ENCODE results near the gene MAMDC4. TPM values are rescaled to one million over a fixed set of nuclear protein-coding genes. Genes with fewer than 3 reads are reported as not detected.

Gene MAMDC4
- total and polyA plus RNA-seq, 2 of the 13 experiments (the other 11 are each of a cell fraction or from before 2014, with no cell fraction given) = 6.0 to 6.8 TPM

Small RNA genes within 50 kb of the gene (microRNA-seq; reads per million reads assigned to microRNA genes)
- gene MIR4292 = not detected
- gene MIR4479 = 1.5 reads per million

Small RNA genes within 50 kb of the gene (small RNA-seq; reads per million reads assigned to genes)
- gene MIR4292 (ENCODE audit: insufficient read depth in 2 of 3, insufficient read length in 3 of 3, low read depth in 2 of 3, low replicate concordance in 1 of 3) = 0 reads per million in 3 experiments
- 0 reads per million in 3 experiments for gene MIR4479 (ENCODE audit: insufficient read depth in 2 of 3, insufficient read length in 3 of 3, low read depth in 2 of 3, low replicate concordance in 1 of 3)

Other genes starting within 250 kb of the MAMDC4 start
- gene EGFL7, start 189.4 kb upstream of the MAMDC4 start, total RNA-seq (2016; rRNA removed; fragmentation: Illumina TruSeq; extraction: Trizol) = 0.20 TPM in 1 of 2 replicates, not detected in the other
- 5.1 and 10.3 TPM in 2 replicates for gene EGFL7, start 189.4 kb upstream of the MAMDC4 start, polyA plus RNA-seq (2011; rRNA removed)
- gene AGPAT2, start 164.9 kb upstream of the MAMDC4 start, total RNA-seq (2016; rRNA removed; fragmentation: Illumina TruSeq; extraction: Trizol) = 2.5 and 3.9 TPM in 2 replicates
- gene AGPAT2, start 164.9 kb upstream of the MAMDC4 start, polyA plus RNA-seq (2011; rRNA removed) = 25.8 and 33.0 TPM in 2 replicates
- gene DIPK1B, start 139.8 kb upstream of the MAMDC4 start, total RNA-seq (2016; rRNA removed; fragmentation: Illumina TruSeq; extraction: Trizol) = 0.18 and 0.28 TPM in 2 replicates
- 3.9 and 7.2 TPM in 2 replicates for gene DIPK1B, start 139.8 kb upstream of the MAMDC4 start, polyA plus RNA-seq (2011; rRNA removed)
- gene LCN10, start 109.4 kb upstream of the MAMDC4 start, total RNA-seq (2016; rRNA removed; fragmentation: Illumina TruSeq; extraction: Trizol) = 0.14 and 0.53 TPM in 2 replicates
- 0.61 and 0.84 TPM in 2 replicates for gene LCN10, start 109.4 kb upstream of the MAMDC4 start, polyA plus RNA-seq (2011; rRNA removed)
- gene LCN6, start 103.8 kb upstream of the MAMDC4 start, total RNA-seq (2016; rRNA removed; fragmentation: Illumina TruSeq; extraction: Trizol) = not detected in 2 replicates
- not detected in 2 replicates for gene LCN6, start 103.8 kb upstream of the MAMDC4 start, polyA plus RNA-seq (2011; rRNA removed)
- gene LCN8, start 94.1 kb upstream of the MAMDC4 start, total RNA-seq (2016; rRNA removed; fragmentation: Illumina TruSeq; extraction: Trizol) = not detected in 2 replicates
- gene LCN8, start 94.1 kb upstream of the MAMDC4 start, polyA plus RNA-seq (2011; rRNA removed) = 0.15 TPM in 1 of 2 replicates, not detected in the other
- gene LCN15, start 87.8 kb upstream of the MAMDC4 start, total RNA-seq (2016; rRNA removed; fragmentation: Illumina TruSeq; extraction: Trizol) = 0.29 and 1.3 TPM in 2 replicates
- gene LCN15, start 87.8 kb upstream of the MAMDC4 start, polyA plus RNA-seq (2011; rRNA removed) = 32.9 and 53.7 TPM in 2 replicates
- gene TMEM141, start 61.0 kb upstream of the MAMDC4 start, total RNA-seq (2016; rRNA removed; fragmentation: Illumina TruSeq; extraction: Trizol) = 81.0 and 84.7 TPM in 2 replicates
- 199 and 202 TPM in 2 replicates for gene TMEM141, start 61.0 kb upstream of the MAMDC4 start, polyA plus RNA-seq (2011; rRNA removed)
- gene CCDC183, start 56.0 kb upstream of the MAMDC4 start, total RNA-seq (2016; rRNA removed; fragmentation: Illumina TruSeq; extraction: Trizol) = 3.0 and 5.0 TPM in 2 replicates
- gene CCDC183, start 56.0 kb upstream of the MAMDC4 start, polyA plus RNA-seq (2011; rRNA removed) = 66.4 and 91.2 TPM in 2 replicates
- 66.4 and 81.5 TPM in 2 replicates for gene RABL6, start 44.4 kb upstream of the MAMDC4 start, total RNA-seq (2016; rRNA removed; fragmentation: Illumina TruSeq; extraction: Trizol)
- 125 and 139 TPM in 2 replicates for gene RABL6, start 44.4 kb upstream of the MAMDC4 start, polyA plus RNA-seq (2011; rRNA removed)
- 0.48 and 1.1 TPM in 2 replicates for gene AJM1, start 9.9 kb upstream of the MAMDC4 start, total RNA-seq (2016; rRNA removed; fragmentation: Illumina TruSeq; extraction: Trizol)
- gene AJM1, start 9.9 kb upstream of the MAMDC4 start, polyA plus RNA-seq (2011; rRNA removed) = 1.2 and 1.4 TPM in 2 replicates
- 155 and 192 TPM in 2 replicates for gene PHPT1, start 2.9 kb upstream of the MAMDC4 start, total RNA-seq (2016; rRNA removed; fragmentation: Illumina TruSeq; extraction: Trizol)
- gene PHPT1, start 2.9 kb upstream of the MAMDC4 start, polyA plus RNA-seq (2011; rRNA removed) = 184 and 189 TPM in 2 replicates
- gene EDF1, start 14.0 kb downstream of the MAMDC4 start, total RNA-seq (2016; rRNA removed; fragmentation: Illumina TruSeq; extraction: Trizol) = 379 and 474 TPM in 2 replicates
- gene EDF1, start 14.0 kb downstream of the MAMDC4 start, polyA plus RNA-seq (2011; rRNA removed) = 235 and 269 TPM in 2 replicates
- gene TRAF2, start 34.2 kb downstream of the MAMDC4 start, total RNA-seq (2016; rRNA removed; fragmentation: Illumina TruSeq; extraction: Trizol) = 13.4 and 13.6 TPM in 2 replicates
- gene TRAF2, start 34.2 kb downstream of the MAMDC4 start, polyA plus RNA-seq (2011; rRNA removed) = 12.4 and 15.5 TPM in 2 replicates
- gene FBXW5, start 92.4 kb downstream of the MAMDC4 start, total RNA-seq (2016; rRNA removed; fragmentation: Illumina TruSeq; extraction: Trizol) = 47.4 and 60.4 TPM in 2 replicates
- 52.0 and 76.2 TPM in 2 replicates for gene FBXW5, start 92.4 kb downstream of the MAMDC4 start, polyA plus RNA-seq (2011; rRNA removed)
- 2.0 and 4.9 TPM in 2 replicates for gene C8G, start 92.9 kb downstream of the MAMDC4 start, total RNA-seq (2016; rRNA removed; fragmentation: Illumina TruSeq; extraction: Trizol)
- gene C8G, start 92.9 kb downstream of the MAMDC4 start, polyA plus RNA-seq (2011; rRNA removed) = 12.8 and 18.3 TPM in 2 replicates
- 1.2 and 3.4 TPM in 2 replicates for gene LCN12, start 99.9 kb downstream of the MAMDC4 start, total RNA-seq (2016; rRNA removed; fragmentation: Illumina TruSeq; extraction: Trizol)
- gene LCN12, start 99.9 kb downstream of the MAMDC4 start, polyA plus RNA-seq (2011; rRNA removed) = 6.9 and 7.5 TPM in 2 replicates
- 0.33 TPM in 1 of 2 replicates, not detected in the other for gene PTGDS, start 125.2 kb downstream of the MAMDC4 start, total RNA-seq (2016; rRNA removed; fragmentation: Illumina TruSeq; extraction: Trizol)
- 0.31 and 0.50 TPM in 2 replicates for gene PTGDS, start 125.2 kb downstream of the MAMDC4 start, polyA plus RNA-seq (2011; rRNA removed)
- gene LCNL1, start 130.6 kb downstream of the MAMDC4 start, total RNA-seq (2016; rRNA removed; fragmentation: Illumina TruSeq; extraction: Trizol) = not detected in 2 replicates
- not detected in 2 replicates for gene LCNL1, start 130.6 kb downstream of the MAMDC4 start, polyA plus RNA-seq (2011; rRNA removed)
- 20.7 and 31.9 TPM in 2 replicates for gene PAXX, start 140.1 kb downstream of the MAMDC4 start, total RNA-seq (2016; rRNA removed; fragmentation: Illumina TruSeq; extraction: Trizol)
- 14.0 and 18.0 TPM in 2 replicates for gene PAXX, start 140.1 kb downstream of the MAMDC4 start, polyA plus RNA-seq (2011; rRNA removed)
- 0.34 and 0.51 TPM in 2 replicates for gene CLIC3, start 144.2 kb downstream of the MAMDC4 start, total RNA-seq (2016; rRNA removed; fragmentation: Illumina TruSeq; extraction: Trizol)
- gene CLIC3, start 144.2 kb downstream of the MAMDC4 start, polyA plus RNA-seq (2011; rRNA removed) = 1.5 and 1.6 TPM in 2 replicates
- 0.72 and 2.9 TPM in 2 replicates for gene ABCA2, start 175.9 kb downstream of the MAMDC4 start, total RNA-seq (2016; rRNA removed; fragmentation: Illumina TruSeq; extraction: Trizol)
- gene ABCA2, start 175.9 kb downstream of the MAMDC4 start, polyA plus RNA-seq (2011; rRNA removed) = 19.2 and 21.0 TPM in 2 replicates
- gene FUT7, start 179.7 kb downstream of the MAMDC4 start, total RNA-seq (2016; rRNA removed; fragmentation: Illumina TruSeq; extraction: Trizol) = not detected in 2 replicates
- 0.05 TPM in 1 of 2 replicates, not detected in the other for gene FUT7, start 179.7 kb downstream of the MAMDC4 start, polyA plus RNA-seq (2011; rRNA removed)
- gene NPDC1, start 193.8 kb downstream of the MAMDC4 start, total RNA-seq (2016; rRNA removed; fragmentation: Illumina TruSeq; extraction: Trizol) = 0.63 and 0.84 TPM in 2 replicates
- gene NPDC1, start 193.8 kb downstream of the MAMDC4 start, polyA plus RNA-seq (2011; rRNA removed) = 5.4 and 7.0 TPM in 2 replicates
- gene ENTPD2, start 201.7 kb downstream of the MAMDC4 start, total RNA-seq (2016; rRNA removed; fragmentation: Illumina TruSeq; extraction: Trizol) = 0.87 and 0.95 TPM in 2 replicates
- gene ENTPD2, start 201.7 kb downstream of the MAMDC4 start, polyA plus RNA-seq (2011; rRNA removed) = 3.2 and 4.1 TPM in 2 replicates
- gene SAPCD2, start 218.2 kb downstream of the MAMDC4 start, total RNA-seq (2016; rRNA removed; fragmentation: Illumina TruSeq; extraction: Trizol) = 35.9 and 42.8 TPM in 2 replicates
- gene SAPCD2, start 218.2 kb downstream of the MAMDC4 start, polyA plus RNA-seq (2011; rRNA removed) = 18.7 and 21.9 TPM in 2 replicates
- gene UAP1L1, start 225.2 kb downstream of the MAMDC4 start, total RNA-seq (2016; rRNA removed; fragmentation: Illumina TruSeq; extraction: Trizol) = 6.2 and 6.4 TPM in 2 replicates
- 5.4 and 6.0 TPM in 2 replicates for gene UAP1L1, start 225.2 kb downstream of the MAMDC4 start, polyA plus RNA-seq (2011; rRNA removed)
- gene MAN1B1, start 234.6 kb downstream of the MAMDC4 start, total RNA-seq (2016; rRNA removed; fragmentation: Illumina TruSeq; extraction: Trizol) = 19.0 and 48.9 TPM in 2 replicates
- gene MAN1B1, start 234.6 kb downstream of the MAMDC4 start, polyA plus RNA-seq (2011; rRNA removed) = 59.5 and 60.6 TPM in 2 replicates